Endothelial cell of umbilical vein (primary cell): ENCODE data around the gene RPL18. TPM values are rescaled to one million over a fixed set of nuclear protein-coding genes. Genes with fewer than 3 reads are reported as not detected.

Experiments used
- BruUV-seq: library from RNA; stranded (reverse); fragments of 400-500 nt; replicated peaks from 2 replicates; lab custom pipeline; 2021; lab: Mats Ljungman, UMichigan
- CTCF ChIA-PET: fragments of 300-600, 350-600 bp; sonication (Branson Sonifier 250); formaldehyde crosslinking; loops from one replicate; lab custom pipeline; 2021; ENCODE audit warnings: antibody characterized with exemption, inconsistent platforms; lab: Charles Lee
- POLR2A ChIA-PET: fragments of 300-600, 350-600 bp; sonication (Branson Sonifier 250); formaldehyde crosslinking; loops from one replicate; lab custom pipeline; 2021; ENCODE audit warnings: antibody characterized with exemption, inconsistent platforms; lab: Charles Lee
- DNase-seq: peaks from one replicate; pipeline ENCODE4 v3.0.0-alpha.2; 2011; ENCODE audit warnings: low read depth, low spot score
- FAIRE-seq: peaks from 2 replicates; lab custom pipeline; 2011; peaks lifted over from hg19 to GRCh38; lab: Jason Lieb, UNC
- H2AFZ ChIP-seq: 2 replicates; pipeline ENCODE4 v1.6.0; 2012; ENCODE audit warnings: low read depth, low read length, control low read depth, inconsistent platforms
- H3K27ac ChIP-seq: 2 replicates; pipeline ENCODE4 v1.5.1; 2011; ENCODE audit warnings: low read depth, mild to moderate bottlenecking, control low read depth, low read length, moderate library complexity; ENCODE audit not compliant: insufficient read depth
- H3K27me3 ChIP-seq, 2 experiments: 2 replicates each; pipeline versions ENCODE4 v1.6.0 to v1.6.1; 2011; ENCODE audit warnings: low read length in 2 of 2, mixed read lengths in 1 of 2; ENCODE audit not compliant: control insufficient read depth in 2 of 2, insufficient read depth in 2 of 2
- H3K36me3 ChIP-seq, 2 experiments: 2 replicates in 1 of 2; 3 replicates in 1 of 2; pipeline ENCODE4 v1.5.1; 2011; ENCODE audit warnings: low read length in 2 of 2, mild to moderate bottlenecking in 1 of 2, moderate library complexity in 1 of 2; ENCODE audit not compliant: control insufficient read depth in 2 of 2, insufficient read depth in 2 of 2; ENCODE audit errors: extremely low read depth in 1 of 2
- H3K4me1 ChIP-seq: 3 replicates; pipeline ENCODE4 v1.5.1; 2011; ENCODE audit warnings: mild to moderate bottlenecking, low read length; ENCODE audit not compliant: control insufficient read depth, insufficient read depth; ENCODE audit errors: extremely low read depth
- H3K4me2 ChIP-seq: 2 replicates; pipeline ENCODE4 v1.6.1; 2011; ENCODE audit warnings: low read length, control low read depth, mixed read lengths; ENCODE audit not compliant: insufficient read depth
- H3K4me3 ChIP-seq, 3 experiments: fragments of 200-600 bp in 1 of 3; sonication (generic), shearing (Covaris generic) in 1 of 3; replicated peaks in 1 of 3; 2 replicates each; pipeline ENCODE4 v1.5.1; 2011 to 2016; ENCODE audit warnings: control low read depth in 3 of 3, low read length in 3 of 3, mild to moderate bottlenecking in 2 of 3, inconsistent platforms in 1 of 3, low read depth in 1 of 3, moderate library complexity in 1 of 3; ENCODE audit not compliant: insufficient read depth in 1 of 3
- H3K79me2 ChIP-seq: 2 replicates; pipeline ENCODE4 v1.6.0; 2012; ENCODE audit warnings: low read length, inconsistent platforms; ENCODE audit not compliant: control insufficient read depth, insufficient read depth
- H3K9ac ChIP-seq: replicated peaks from 2 replicates; pipeline ENCODE3; 2011; ENCODE audit warnings: low read length, control low read depth; ENCODE audit not compliant: insufficient read depth; ENCODE audit errors: extremely low read depth
- H3K9me1 ChIP-seq: replicated peaks from 3 replicates; pipeline ENCODE4 v1.6.0; 2011; ENCODE audit warnings: mild to moderate bottlenecking, low read length; ENCODE audit not compliant: control insufficient read depth, insufficient read depth; ENCODE audit errors: extremely low read depth
- H3K9me3 ChIP-seq: replicated peaks from 2 replicates; pipeline ENCODE4 v1.5.1; 2012; ENCODE audit warnings: low read length, inconsistent platforms; ENCODE audit not compliant: control insufficient read depth, insufficient read depth
- H4K20me1 ChIP-seq: replicated peaks from 2 replicates; pipeline ENCODE3; 2011; ENCODE audit warnings: mild to moderate bottlenecking, low read length; ENCODE audit not compliant: control insufficient read depth, insufficient read depth; ENCODE audit errors: extremely low read depth
- CTCF ChIP-seq, 2 donors: IDR thresholded peaks; 1 replicate in 1 of 2; 2 replicates in 1 of 2; pipeline ENCODE4 v1.5.1; 2011; ENCODE audit warnings: low read length in 2 of 2, mild to moderate bottlenecking in 2 of 2, moderate library complexity in 2 of 2, control low read depth in 1 of 2, inconsistent platforms in 1 of 2, low read depth in 1 of 2; ENCODE audit not compliant: insufficient read depth in 1 of 2; ENCODE audit errors: extremely low read depth in 1 of 2
- EZH2 ChIP-seq: IDR thresholded peaks from 2 replicates; pipeline ENCODE4 v1.6.1; 2012; ENCODE audit warnings: borderline replicate concordance, low read depth, mild to moderate bottlenecking, moderate library complexity, low read length, inconsistent platforms; ENCODE audit not compliant: severe bottlenecking
- FOS ChIP-seq: IDR thresholded peaks from 2 replicates; pipeline ENCODE4 v1.6.1; 2011; ENCODE audit warnings: mild to moderate bottlenecking, low read length, moderate library complexity, borderline replicate concordance; ENCODE audit not compliant: insufficient read depth
- GATA2 ChIP-seq: IDR thresholded peaks from 2 replicates; pipeline ENCODE4 v1.7.0; 2011; ENCODE audit warnings: low read depth, mild to moderate bottlenecking, moderate library complexity, mixed read lengths, low read length; ENCODE audit not compliant: insufficient read length, insufficient read depth
- JUN ChIP-seq: IDR thresholded peaks from 2 replicates; pipeline ENCODE4 v1.6.1; 2011; ENCODE audit warnings: borderline replicate concordance, low read depth; ENCODE audit not compliant: insufficient read length, insufficient read depth
- MAX ChIP-seq: IDR thresholded peaks from 2 replicates; pipeline ENCODE4 v1.6.1; 2011; ENCODE audit not compliant: insufficient read depth, insufficient read length
- MYC ChIP-seq: IDR thresholded peaks from one replicate; pipeline ENCODE4 v1.6.1; 2011; ENCODE audit warnings: mild to moderate bottlenecking, low read depth, low read length
- POLR2A ChIP-seq: IDR thresholded peaks from 2 replicates; pipeline ENCODE4 v1.6.1; 2012; ENCODE audit warnings: low read depth, mild to moderate bottlenecking, control low read depth, low read length
- POLR2AphosphoS5 ChIP-seq: IDR thresholded peaks from 2 replicates; pipeline ENCODE4 v1.6.1; 2012; ENCODE audit warnings: low read depth, mild to moderate bottlenecking, control low read depth, low read length, moderate library complexity; ENCODE audit not compliant: insufficient read depth
- dilution Hi-C: fragments of 300-500 bp; cut with MboI; formaldehyde crosslinking; loops from one replicate; pipeline ENCODE4 v1.15.0; 2019; ENCODE audit warnings: low sequenced_read_pairs; ENCODE audit not compliant: extremely low pct_ligation_motif_present
- intact Hi-C: fragments of 100-400 bp; cut with micrococcal nuclease; formaldehyde crosslinking; loops from one replicate; pipeline ENCODE4 v1.10.0; 2022
- polyA plus RNA-seq, 4 experiments: library from polyadenylated mRNA; depleted of rRNA in 3 of 4; stranded (reverse) in 3 of 4; unstranded in 1 of 4; fragments of >200 nt; gene quantifications; 2 replicates each; pipeline versions ENCODE4 v1.2.1 to v1.2.3, GENCODE V29; 2011 to 2012; ENCODE audit warnings: missing spikeins in 1 of 4
- total RNA-seq: library from RNA; stranded (reverse); gene quantifications from 2 replicates; pipeline ENCODE4 v1.2.3, GENCODE V29; 2021

Gene RPL18
- total and polyA plus RNA-seq, 2 donors (not counting 3 experiments of a cell fraction or from before 2014, with no cell fraction given): 1,407 to 2,154 TPM

- no peak for FAIRE-seq
- Histone ChIP-seq H3K27ac (no peak overlapping the region), H3K9ac (no peak overlapping the region), H3K36me3 (no peaks in the 10 kb centered on the region), H3K9me3 (no peaks in the 10 kb centered on the region), H4K20me1 (no peaks in the 10 kb centered on the region), H3K79me2 (no peaks in the 10 kb centered on the region), H3K4me3 (no peak overlapping the region), H3K27me3 (no peaks in the 10 kb centered on the region), H3K9me1 (no peaks in the 10 kb centered on the region), H3K4me2 (no peak overlapping the region), H3K4me1 (peaks cover 5% of the 10 kb centered on the region), H2AFZ (no peak overlapping the region)
- no peak for DNase-seq
- TF ChIP-seq POLR2A (no peak), MAX (no peak), JUN (no peak), EZH2 (no peak), FOS (no peak)
- no TSS peak for BruUV-seq
- intact Hi-C loops: no loop called here
- dilution Hi-C loops: no loop called here
- ChIA-PET CTCF (interaction anchor here (0.8 kb wide), 1 partner anchor 192 kb away, joined by 3 read pairs; no protein-coding TSS in a partner anchor), POLR2A (no interaction called here)
Measured at GRCh38 chr19:48650974-48651682, 32.1 kb upstream of the RPL18 start.

GRCh38 chr19:48648134-48648533, 29.2 kb upstream of the RPL18 start:
- Histone ChIP-seq H4K20me1 (no peaks in the 10 kb centered on the region), H3K79me2 (no peaks in the 10 kb centered on the region), H3K9me3 (no peaks in the 10 kb centered on the region), H3K4me1 (peaks cover 9% of the 10 kb centered on the region), H3K36me3 (no peaks in the 10 kb centered on the region), H3K4me3 (no peak overlapping the region), H3K9me1 (no peaks in the 10 kb centered on the region), H3K9ac (no peak overlapping the region), H3K4me2 (no peak overlapping the region), H3K27me3 (no peaks in the 10 kb centered on the region), H2AFZ (no peak overlapping the region), H3K27ac (no peak overlapping the region)
- FAIRE-seq (no peak), DNase-seq (no peak)
- TF ChIP-seq MYC: no peak
- TF ChIP-seq FOS: no peak
- TF ChIP-seq POLR2A: no peak
- no peak for TF ChIP-seq CTCF (IDR thresholded peaks at IDR 0.05; ENCODE audit: extremely low read depth in 1 of 2, insufficient read depth in 1 of 2, low read depth in 1 of 2, low read length in 2 of 2)
- TF ChIP-seq POLR2AphosphoS5: no peak
- no peak for TF ChIP-seq MAX
- TF ChIP-seq JUN: no peak
- TF ChIP-seq GATA2: no peak
- TF ChIP-seq EZH2: no peak
- intact Hi-C loops: no loop called here
- dilution Hi-C loops: no loop called here
- ChIA-PET POLR2A (no interaction called here), CTCF (interaction anchor here (1.6 kb wide), 1 partner anchor 194 kb away, joined by 3 read pairs; no protein-coding TSS in a partner anchor)
- BruUV-seq: no TSS peak
